ENCODE results near the gene ELP1. TPM values are rescaled to one million over a fixed set of nuclear protein-coding genes. Genes with fewer than 3 reads are reported as not detected.

ELP1 gene
- total and polyA plus RNA-seq, 2 experiments from 2014 or later: 34.8 to 68.6 TPM

DNA sequence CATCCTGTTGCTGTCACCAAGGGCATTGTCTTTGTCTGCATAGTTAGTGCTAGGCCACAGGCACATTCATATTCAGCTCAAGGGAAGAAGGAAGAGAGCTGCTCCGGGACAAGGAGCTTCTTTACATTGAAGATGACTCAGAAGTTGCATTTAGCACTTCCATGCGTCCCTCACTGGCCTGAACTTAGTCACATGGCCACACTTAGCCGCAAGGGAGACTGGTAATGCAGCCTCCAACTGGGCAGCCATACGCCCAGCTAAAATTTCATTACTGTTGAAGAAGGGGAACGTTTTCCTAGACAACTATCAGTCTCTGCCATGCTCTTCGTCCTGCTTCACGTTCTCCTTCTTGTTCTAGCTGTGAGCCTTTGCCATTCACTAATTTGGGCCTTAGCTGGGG, 98.1 kb downstream of the ELP1 start:
- Histone ChIP-seq H3K27ac (no peak overlapping the region), H2AFZ (no peak overlapping the region), H3K9me3 (ENCODE audit: low read depth) (no peaks in the 10 kb centered on the region), H3K4me2 (no peak overlapping the region), H4K20me1 (ENCODE audit: insufficient read depth, poor library complexity, severe bottlenecking) (no peaks in the 10 kb centered on the region), H3K27me3 (no peaks in the 10 kb centered on the region), H3K4me1 (ENCODE audit: insufficient read depth) (no peaks in the 10 kb centered on the region), H3K36me3 (replicated peaks; ENCODE audit: insufficient read depth, low read depth) (no peaks in the 10 kb centered on the region), H3K4me3 (no peak overlapping the region), H3K79me2 (no peaks in the 10 kb centered on the region), H3K9me2 (replicated peaks; ENCODE audit: insufficient read depth) (no peaks in the 10 kb centered on the region)
- WGBS (ENCODE audit: low lambda C conversion rate, missing lambda C conversion rate): 85% methylated on average over 7 of the region's 7 CpGs
- TF ChIP-seq, protein P1, sequence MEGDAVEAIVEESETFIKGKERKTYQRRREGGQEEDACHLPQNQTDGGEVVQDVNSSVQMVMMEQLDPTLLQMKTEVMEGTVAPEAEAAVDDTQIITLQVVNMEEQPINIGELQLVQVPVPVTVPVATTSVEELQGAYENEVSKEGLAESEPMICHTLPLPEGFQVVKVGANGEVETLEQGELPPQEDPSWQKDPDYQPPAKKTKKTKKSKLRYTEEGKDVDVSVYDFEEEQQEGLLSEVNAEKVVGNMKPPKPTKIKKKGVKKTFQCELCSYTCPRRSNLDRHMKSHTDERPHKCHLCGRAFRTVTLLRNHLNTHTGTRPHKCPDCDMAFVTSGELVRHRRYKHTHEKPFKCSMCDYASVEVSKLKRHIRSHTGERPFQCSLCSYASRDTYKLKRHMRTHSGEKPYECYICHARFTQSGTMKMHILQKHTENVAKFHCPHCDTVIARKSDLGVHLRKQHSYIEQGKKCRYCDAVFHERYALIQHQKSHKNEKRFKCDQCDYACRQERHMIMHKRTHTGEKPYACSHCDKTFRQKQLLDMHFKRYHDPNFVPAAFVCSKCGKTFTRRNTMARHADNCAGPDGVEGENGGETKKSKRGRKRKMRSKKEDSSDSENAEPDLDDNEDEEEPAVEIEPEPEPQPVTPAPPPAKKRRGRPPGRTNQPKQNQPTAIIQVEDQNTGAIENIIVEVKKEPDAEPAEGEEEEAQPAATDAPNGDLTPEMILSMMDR (IDR thresholded peaks at IDR 0.05; ENCODE audit: poor library complexity): no peak
- TF ChIP-seq EZH2phosphoT487 (IDR thresholded peaks at IDR 0.05; ENCODE audit: low read depth, severe bottlenecking, unreplicated experiment) (no peak), EZH2 (IDR thresholded peaks at IDR 0.05; ENCODE audit: borderline replicate concordance) (no peak)
- no peak for DNase-seq (ENCODE audit: low spot score)

DNA sequence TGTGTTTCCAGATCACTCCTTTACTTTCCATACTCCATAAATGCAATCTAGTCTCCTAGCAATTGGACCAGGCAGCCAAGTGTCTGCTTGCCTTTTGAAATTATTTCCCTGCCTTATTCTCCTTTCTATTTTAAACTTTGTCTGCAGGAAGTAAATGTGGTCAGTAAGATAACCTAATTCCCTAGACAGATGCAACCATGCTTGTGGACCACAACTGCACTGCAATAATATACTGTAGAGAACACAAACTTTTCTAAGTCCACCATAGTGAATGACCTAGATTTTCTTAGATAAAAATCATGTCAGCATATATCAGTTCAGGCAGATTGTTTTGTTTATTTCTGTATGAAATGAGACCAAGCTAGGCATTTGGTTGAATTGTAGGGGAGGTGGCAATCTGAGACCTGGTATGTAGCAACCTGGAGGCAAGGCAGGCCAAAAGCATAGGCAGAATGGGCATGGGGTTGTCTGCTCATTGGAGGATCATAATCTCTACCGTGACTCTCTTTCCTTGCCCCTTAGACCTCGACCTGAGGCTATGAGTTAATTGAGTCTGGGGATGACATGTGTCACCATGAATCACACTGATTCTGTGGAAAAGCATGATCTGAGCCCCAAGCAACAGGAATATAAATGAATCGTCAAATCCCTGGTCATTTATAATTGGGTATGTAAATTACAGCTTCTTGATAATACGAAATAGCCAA, 98.8 kb downstream of the ELP1 start:
- no peak overlapping the region for H2AFZ ChIP-seq
- H3K36me3 ChIP-seq (replicated peaks; ENCODE audit: insufficient read depth, low read depth): no peaks in the 10 kb centered on the region
- no peaks in the 10 kb centered on the region for H4K20me1 ChIP-seq (ENCODE audit: insufficient read depth, poor library complexity, severe bottlenecking)
- no peak overlapping the region for H3K4me3 ChIP-seq
- 79% methylated on average over 4 of the region's 4 CpGs for WGBS (ENCODE audit: low lambda C conversion rate, missing lambda C conversion rate)
- no peaks in the 10 kb centered on the region for H3K79me2 ChIP-seq
- H3K27me3 ChIP-seq: no peaks in the 10 kb centered on the region
- H3K27ac ChIP-seq: no peak overlapping the region
- H3K4me1 ChIP-seq (ENCODE audit: insufficient read depth): no peaks in the 10 kb centered on the region
- no peak for DNase-seq (ENCODE audit: low spot score)
- TF ChIP-seq EZH2phosphoT487 (IDR thresholded peaks at IDR 0.05; ENCODE audit: low read depth, severe bottlenecking, unreplicated experiment) (no peak), EZH2 (IDR thresholded peaks at IDR 0.05; ENCODE audit: borderline replicate concordance) (no peak)
- TF ChIP-seq, protein P1 (IDR thresholded peaks at IDR 0.05; ENCODE audit: poor library complexity): no peak
- H3K4me2 ChIP-seq: no peak overlapping the region
- H3K9me2 ChIP-seq (replicated peaks; ENCODE audit: insufficient read depth): no peaks in the 10 kb centered on the region
- H3K9me3 ChIP-seq (ENCODE audit: low read depth): no peaks in the 10 kb centered on the region

DNA sequence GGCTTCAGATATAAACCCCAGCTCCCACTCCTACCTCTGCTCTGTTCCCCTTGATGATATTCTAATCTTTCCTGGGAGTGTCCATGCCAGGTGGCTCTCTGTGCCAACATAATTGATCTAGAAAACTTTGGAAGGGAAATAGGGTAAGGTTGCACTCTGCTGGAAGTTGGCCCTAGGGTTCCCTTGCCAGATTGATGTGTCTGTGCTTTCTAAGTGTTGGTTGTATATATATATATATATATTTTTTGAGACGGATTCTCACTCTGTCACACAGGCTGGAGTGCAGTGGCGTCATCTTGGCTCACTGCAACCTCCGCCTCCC, 101.8 kb downstream of the ELP1 start:
- TF ChIP-seq EZH2phosphoT487 (IDR thresholded peaks at IDR 0.05; ENCODE audit: low read depth, severe bottlenecking, unreplicated experiment): no peak
- H3K4me3 ChIP-seq: no peak overlapping the region
- H2AFZ ChIP-seq: no peak overlapping the region
- H3K27ac ChIP-seq: no peak overlapping the region
- H3K36me3 ChIP-seq (replicated peaks; ENCODE audit: insufficient read depth, low read depth): no peaks in the 10 kb centered on the region
- no peaks in the 10 kb centered on the region for H3K9me3 ChIP-seq (ENCODE audit: low read depth)
- H3K79me2 ChIP-seq: no peaks in the 10 kb centered on the region
- no peaks in the 10 kb centered on the region for H3K9me2 ChIP-seq (replicated peaks; ENCODE audit: insufficient read depth)
- DNase-seq (ENCODE audit: low spot score): no peak
- 92% methylated on average over 3 of the region's 3 CpGs for WGBS (ENCODE audit: low lambda C conversion rate, missing lambda C conversion rate)
- no peak overlapping the region for H3K4me2 ChIP-seq
- no peaks in the 10 kb centered on the region for H4K20me1 ChIP-seq (ENCODE audit: insufficient read depth, poor library complexity, severe bottlenecking)
- no peaks in the 10 kb centered on the region for H3K4me1 ChIP-seq (ENCODE audit: insufficient read depth)
- peaks cover 3% of the 10 kb centered on the region for H3K27me3 ChIP-seq

DNA sequence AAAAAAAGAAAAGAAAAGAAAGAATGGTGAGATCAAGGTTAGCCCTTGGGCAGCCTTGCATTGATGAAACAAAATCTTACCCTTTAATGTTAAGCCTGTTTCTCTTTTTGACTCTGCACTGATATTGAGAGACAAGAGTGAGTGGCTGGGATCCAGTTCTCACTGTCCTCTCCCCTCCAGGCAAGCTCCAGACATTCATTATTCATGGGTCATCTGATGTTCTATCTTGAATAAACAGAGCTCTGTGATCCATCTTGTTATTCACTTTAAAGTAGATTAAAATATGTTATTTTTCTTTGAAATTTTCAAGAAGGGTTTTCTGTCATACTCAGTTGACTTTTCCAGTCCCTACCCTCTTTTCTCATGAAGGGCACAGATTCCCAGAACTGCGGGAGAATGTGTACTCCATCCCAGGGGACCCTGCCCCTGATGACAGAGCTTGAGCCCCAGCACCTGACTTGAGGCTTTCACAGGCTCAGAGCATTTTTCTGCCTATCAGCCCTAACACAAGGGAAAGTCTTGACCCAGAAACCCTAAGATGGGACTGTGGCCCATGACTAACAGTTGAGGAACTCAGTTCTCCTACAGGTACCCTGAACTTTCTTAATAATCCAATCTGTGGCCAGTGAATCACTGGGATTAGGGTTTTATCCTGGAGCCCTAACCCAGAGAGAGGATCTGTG, 102.3 kb downstream of the ELP1 start:
- no peak for DNase-seq (ENCODE audit: low spot score)
- Histone ChIP-seq H3K9me3 (ENCODE audit: low read depth) (no peaks in the 10 kb centered on the region), H3K36me3 (replicated peaks; ENCODE audit: insufficient read depth, low read depth) (no peaks in the 10 kb centered on the region), H4K20me1 (ENCODE audit: insufficient read depth, poor library complexity, severe bottlenecking) (no peaks in the 10 kb centered on the region), H3K27me3 (peaks cover 3% of the 10 kb centered on the region), H3K4me1 (ENCODE audit: insufficient read depth) (no peaks in the 10 kb centered on the region), H3K27ac (no peak overlapping the region), H3K9me2 (replicated peaks; ENCODE audit: insufficient read depth) (no peaks in the 10 kb centered on the region), H3K4me3 (no peak overlapping the region), H3K4me2 (no peak overlapping the region), H3K79me2 (no peaks in the 10 kb centered on the region), H2AFZ (no peak overlapping the region)
- 77% methylated on average over 1 of the region's 1 CpG for WGBS (ENCODE audit: low lambda C conversion rate, missing lambda C conversion rate)
- TF ChIP-seq EZH2phosphoT487 (IDR thresholded peaks at IDR 0.05; ENCODE audit: low read depth, severe bottlenecking, unreplicated experiment) (no peak), EZH2 (IDR thresholded peaks at IDR 0.05; ENCODE audit: borderline replicate concordance) (no peak)
- TF ChIP-seq, protein P1 (IDR thresholded peaks at IDR 0.05; ENCODE audit: poor library complexity): no peak

Measured in hepatocyte (in vitro differentiated cells).